Subcutaneous adipose tissue (tissue), 4 donors: ENCODE data around the gene KRTAP10-2. TPM values are rescaled to one million over a fixed set of nuclear protein-coding genes. Genes with fewer than 3 reads are reported as not detected.

Experiments
- CTCF ChIP-seq: fragments of 450-650 bp; IDR thresholded peaks from one replicate; pipeline ENCODE4 v1.5.1; 2016; ENCODE audit warnings: low read depth, mild to moderate bottlenecking, control low read depth, antibody characterized with exemption, moderate library complexity
- total RNA-seq, 4 donors: library from RNA; depleted of rRNA; stranded (reverse); fragments of >200 nt; gene quantifications; one replicate each; pipeline ENCODE4 v1.1.0, GENCODE V29; 2016

Gene KRTAP10-2
- total RNA-seq, 4 donors from 2014 or later: not detected

- no peak for TF ChIP-seq CTCF
Observed at GRCh38 chr21:44572959-44573583, 21.8 kb upstream of the KRTAP10-2 start.

GRCh38 chr21:44571844-44572782 is 20.8 kb upstream of the KRTAP10-2 start:
- TF ChIP-seq CTCF: no peak

GRCh38 chr21:44571296-44571695 is 20.0 kb upstream of the KRTAP10-2 start:
- no peak for TF ChIP-seq CTCF

GRCh38 chr21:44569861-44570517 is 18.7 kb upstream of the KRTAP10-2 start:
- TF ChIP-seq CTCF: no peak

GRCh38 chr21:44568667-44569556 is 17.6 kb upstream of the KRTAP10-2 start:
- TF ChIP-seq CTCF: no peak

GRCh38 chr21:44568261-44568660 is 17.0 kb upstream of the KRTAP10-2 start:
- no peak for TF ChIP-seq CTCF
